Measurements from ENCODE around the gene SRSF11.

GRCh38 chr1:70264839-70265238, 43.7 kb downstream of the SRSF11 start:
- TF ChIP-seq CTCF (IDR thresholded peaks at IDR 0.05) (no peak), POLR2A (IDR thresholded peaks at IDR 0.05) (no peak), POLR2AphosphoS5 (IDR thresholded peaks at IDR 0.05) (no peak), EP300 (IDR thresholded peaks at IDR 0.05) (no peak)

Data from sigmoid colon (tissue), 4 donors.